ENCODE results near the gene HIRIP3. TPM values are rescaled to one million over a fixed set of nuclear protein-coding genes. Genes with fewer than 3 reads are reported as not detected.

Gene HIRIP3
- total and polyA plus RNA-seq, 2 donors (not counting 3 experiments of a cell fraction or from before 2014, with no cell fraction given), result 6.7 to 8.6 TPM

- intact Hi-C loops (cut with micrococcal nuclease) (no loop called here), dilution Hi-C loops (cut with MboI; ENCODE audit: extremely low pct_ligation_motif_present, low sequenced_read_pairs) (no loop called here)
- Histone ChIP-seq H3K9me3 (replicated peaks; ENCODE audit: control insufficient read depth, insufficient read depth, low read length) (no peaks in the 10 kb centered on the region), H3K36me3 (ENCODE audit: control insufficient read depth in 2 of 2, extremely low read depth in 1 of 2, insufficient read depth in 2 of 2, low read length in 2 of 2) (peaks cover 37 to 89% of the 10 kb centered on the region in 2 experiments), H3K4me2 (ENCODE audit: insufficient read depth, low read length) (no peak overlapping the region), H3K79me2 (ENCODE audit: control insufficient read depth, insufficient read depth, low read length) (no peaks in the 10 kb centered on the region), H3K27ac (ENCODE audit: insufficient read depth, low read depth, low read length) (no peak overlapping the region), H2AFZ (ENCODE audit: low read depth, low read length) (no peak overlapping the region), H3K27me3 (ENCODE audit: control insufficient read depth in 2 of 2, insufficient read depth in 2 of 2, low read length in 2 of 2) (no peaks in the 10 kb centered on the region), H3K9me1 (replicated peaks; ENCODE audit: control insufficient read depth, extremely low read depth, insufficient read depth, low read length) (no peaks in the 10 kb centered on the region), H4K20me1 (replicated peaks; ENCODE audit: control insufficient read depth, extremely low read depth, insufficient read depth, low read length) (no peaks in the 10 kb centered on the region), H3K4me1 (ENCODE audit: control insufficient read depth, extremely low read depth, insufficient read depth, low read length) (no peaks in the 10 kb centered on the region), H3K4me3 (replicated peaks in 1 of 3; ENCODE audit: insufficient read depth in 1 of 3, low read depth in 1 of 3, low read length in 3 of 3) (no peak overlapping the region), H3K9ac (replicated peaks; ENCODE audit: extremely low read depth, insufficient read depth, low read length) (no peak overlapping the region)
- TF ChIP-seq EZH2 (IDR thresholded peaks at IDR 0.05; ENCODE audit: borderline replicate concordance, low read depth, low read length, severe bottlenecking) (no peak), POLR2A (IDR thresholded peaks at IDR 0.05; ENCODE audit: low read depth, low read length) (no peak), GATA2 (IDR thresholded peaks at IDR 0.05; ENCODE audit: insufficient read depth, insufficient read length, low read depth, low read length) (no peak), CTCF (IDR thresholded peaks at IDR 0.05; ENCODE audit: extremely low read depth in 1 of 2, insufficient read depth in 1 of 2, low read depth in 1 of 2, low read length in 2 of 2) (no peak), MYC (IDR thresholded peaks at IDR 0.05; ENCODE audit: low read depth, low read length) (no peak)
- CTCF ChIA-PET, result no interaction called here
- POLR2A ChIA-PET, result interaction anchor here (1.1 kb wide), 1 partner anchor 14 kb away, joined by 3 read pairs; the partner anchor contains the start of gene TAOK2
- BruUV-seq (replicated peaks), result no TSS peak
- no peak for FAIRE-seq
- no peak for DNase-seq (ENCODE audit: low read depth, low spot score)
Measured at GRCh38 chr16:29986931-29987330, 8.5 kb downstream of the HIRIP3 start.

- Histone ChIP-seq H3K79me2 (ENCODE audit: control insufficient read depth, insufficient read depth, low read length) (peaks cover 2% of the 10 kb centered on the region), H4K20me1 (replicated peaks; ENCODE audit: control insufficient read depth, extremely low read depth, insufficient read depth, low read length) (no peaks in the 10 kb centered on the region), H3K4me2 (ENCODE audit: insufficient read depth, low read length) (no peak overlapping the region), H3K36me3 (ENCODE audit: control insufficient read depth in 2 of 2, extremely low read depth in 1 of 2, insufficient read depth in 2 of 2, low read length in 2 of 2) (peaks cover 41 to 92% of the 10 kb centered on the region in 2 experiments), H3K4me3 (replicated peaks in 1 of 3; ENCODE audit: insufficient read depth in 1 of 3, low read depth in 1 of 3, low read length in 3 of 3) (no peak overlapping the region), H3K9ac (replicated peaks; ENCODE audit: extremely low read depth, insufficient read depth, low read length) (no peak overlapping the region), H3K9me3 (replicated peaks; ENCODE audit: control insufficient read depth, insufficient read depth, low read length) (no peaks in the 10 kb centered on the region), H3K4me1 (ENCODE audit: control insufficient read depth, extremely low read depth, insufficient read depth, low read length) (no peaks in the 10 kb centered on the region), H3K27me3 (ENCODE audit: control insufficient read depth in 2 of 2, insufficient read depth in 2 of 2, low read length in 2 of 2) (no peaks in the 10 kb centered on the region), H3K9me1 (replicated peaks; ENCODE audit: control insufficient read depth, extremely low read depth, insufficient read depth, low read length) (no peaks in the 10 kb centered on the region), H3K27ac (ENCODE audit: insufficient read depth, low read depth, low read length) (no peak overlapping the region), H2AFZ (ENCODE audit: low read depth, low read length) (no peak overlapping the region)
- intact Hi-C loops (cut with micrococcal nuclease), result no loop called here
- FAIRE-seq (no peak), DNase-seq (ENCODE audit: low read depth, low spot score) (no peak)
- ChIA-PET POLR2A (interaction anchor here (1.1 to 1.2 kb wide), 2 partner anchors 9 to 13 kb away, joined by 3 read pairs; partner anchors contain the start of gene HIRIP3), CTCF (interaction anchor here (1.3 to 2.1 kb wide), 3 partner anchors 20 to 179 kb away, joined by 3 to 6 read pairs (median 3); no protein-coding TSS in a partner anchor)
- no peak for TF ChIP-seq JUN (IDR thresholded peaks at IDR 0.05; ENCODE audit: borderline replicate concordance, insufficient read depth, insufficient read length, low read depth)
- no peak for TF ChIP-seq POLR2AphosphoS5 (IDR thresholded peaks at IDR 0.05; ENCODE audit: insufficient read depth, low read depth, low read length)
- no TSS peak for BruUV-seq (replicated peaks)
- dilution Hi-C loops (cut with MboI; ENCODE audit: extremely low pct_ligation_motif_present, low sequenced_read_pairs), result no loop called here
Measured at GRCh38 chr16:29986231-29986630, 9.2 kb downstream of the HIRIP3 start.
